SK-N-SH treated with all-trans-retinoic acid at 6 μM for 48 hours (cell line): Measurements from ENCODE around the gene KREMEN1.

Source experiments
- ATAC-seq: fragments of 200-7000 bp; cut with Tn5 transposase; 3 replicates; pipeline ENCODE4 v1.9.1; 2020; ENCODE audit warnings: mild to moderate bottlenecking, moderate library complexity
- ARNTL ChIP-seq: fragments of 450-650 bp; formaldehyde crosslinking; IDR thresholded peaks from 2 replicates; pipeline ENCODE4 v1.5.0; 2020; ENCODE audit warnings: low read depth, mild to moderate bottlenecking, moderate library complexity, borderline replicate concordance
- CSDC2 ChIP-seq: fragments of 250-450 bp; sonication (Bioruptor Pico); IDR thresholded peaks from 2 replicates; pipeline ENCODE4 v1.5.0; 2020; ENCODE audit warnings: mild to moderate bottlenecking, moderate library complexity
- CSRNP3 ChIP-seq: fragments of 250-450 bp; sonication (Bioruptor Pico); IDR thresholded peaks from 2 replicates; pipeline ENCODE4 v1.5.1; 2021; ENCODE audit warnings: mild to moderate bottlenecking, moderate library complexity
- ESRRG ChIP-seq: fragments of 250-450 bp; sonication (Bioruptor Pico); IDR thresholded peaks from 2 replicates; pipeline ENCODE4 v1.6.1; 2021; ENCODE audit warnings: mild to moderate bottlenecking
- ISL1 ChIP-seq: fragments of 250-450 bp; sonication (Bioruptor Pico); IDR thresholded peaks from 2 replicates; pipeline ENCODE4 v2.1.2; 2022; ENCODE audit warnings: mild to moderate bottlenecking, moderate library complexity
- OSR1 ChIP-seq: fragments of 250-450 bp; sonication (Bioruptor Pico); IDR thresholded peaks from 2 replicates; pipeline ENCODE4 v1.8.0; 2022; ENCODE audit warnings: moderate library complexity, mild to moderate bottlenecking, inconsistent platforms
- PPARA ChIP-seq: fragments of 250-450 bp; sonication (Bioruptor Pico); IDR thresholded peaks from 2 replicates; pipeline ENCODE4 v1.5.0; 2020; ENCODE audit warnings: mild to moderate bottlenecking, borderline replicate concordance
- SNAI2 ChIP-seq: fragments of 250-450 bp; sonication (Bioruptor Pico); IDR thresholded peaks from 2 replicates; pipeline ENCODE4 v1.5.0; 2020; ENCODE audit warnings: mild to moderate bottlenecking, moderate library complexity
- TCF4 ChIP-seq: fragments of 250-450 bp; sonication (Bioruptor Pico); IDR thresholded peaks from 2 replicates; pipeline ENCODE4 v1.8.0; 2021; ENCODE audit warnings: mild to moderate bottlenecking, moderate library complexity, borderline replicate concordance
- TOX ChIP-seq: fragments of 250-450 bp; sonication (Bioruptor Pico); IDR thresholded peaks from 2 replicates; pipeline ENCODE4 v1.8.0; 2021; ENCODE audit warnings: mild to moderate bottlenecking, moderate library complexity, borderline replicate concordance
- TSHZ2 ChIP-seq: fragments of 250-450 bp; sonication (Bioruptor Pico); IDR thresholded peaks from 2 replicates; pipeline ENCODE4 v1.5.0; 2020; ENCODE audit warnings: mild to moderate bottlenecking, moderate library complexity
- ZC3H10 ChIP-seq: fragments of 250-450 bp; sonication (Bioruptor Pico); IDR thresholded peaks from 2 replicates; pipeline ENCODE4 v1.5.1; 2021; ENCODE audit warnings: mild to moderate bottlenecking, moderate library complexity
- ZFP3 ChIP-seq: fragments of 250-450 bp; sonication (Bioruptor Pico); IDR thresholded peaks from 2 replicates; pipeline ENCODE4 v1.5.0; 2020; ENCODE audit warnings: mild to moderate bottlenecking, moderate library complexity
- ZFP30 ChIP-seq: fragments of 450-650 bp; formaldehyde crosslinking; IDR thresholded peaks from 2 replicates; pipeline ENCODE4 v1.5.0; 2022; ENCODE audit warnings: mild to moderate bottlenecking, moderate library complexity
- ZNF565 ChIP-seq: fragments of 450-650 bp; formaldehyde crosslinking; conservative IDR thresholded peaks from 2 replicates; pipeline ENCODE4 v1.5.0; 2020; ENCODE audit warnings: low read depth, mild to moderate bottlenecking, moderate library complexity
- ZNF70 ChIP-seq: fragments of 450-650 bp; formaldehyde crosslinking; IDR thresholded peaks from 2 replicates; pipeline ENCODE4 v1.5.0; 2020; ENCODE audit warnings: mild to moderate bottlenecking, moderate library complexity
- ZNF8 ChIP-seq: fragments of 450-650 bp; formaldehyde crosslinking; IDR thresholded peaks from 2 replicates; pipeline ENCODE4 v1.5.0; 2020; ENCODE audit warnings: mild to moderate bottlenecking, moderate library complexity
- TF ChIP-seq, protein P1 (sequence below): fragments of 250-450 bp; sonication (Bioruptor Pico); IDR thresholded peaks from 2 replicates; pipeline ENCODE4 v1.5.1; 2020; ENCODE audit warnings: low read depth, mild to moderate bottlenecking, moderate library complexity
- TF ChIP-seq, protein P2 (sequence below): fragments of 250-450 bp; sonication (Bioruptor Pico); IDR thresholded peaks from 2 replicates; pipeline ENCODE4 v1.8.0; 2021; ENCODE audit warnings: low read depth, mild to moderate bottlenecking, moderate library complexity, borderline replicate concordance
- TF ChIP-seq, protein P3 (sequence below): fragments of 250-450 bp; sonication (Bioruptor Pico); IDR thresholded peaks from 2 replicates; pipeline ENCODE4 v1.8.0; 2020; ENCODE audit warnings: mild to moderate bottlenecking, moderate library complexity, borderline replicate concordance

The KREMEN1 gene, protein sequence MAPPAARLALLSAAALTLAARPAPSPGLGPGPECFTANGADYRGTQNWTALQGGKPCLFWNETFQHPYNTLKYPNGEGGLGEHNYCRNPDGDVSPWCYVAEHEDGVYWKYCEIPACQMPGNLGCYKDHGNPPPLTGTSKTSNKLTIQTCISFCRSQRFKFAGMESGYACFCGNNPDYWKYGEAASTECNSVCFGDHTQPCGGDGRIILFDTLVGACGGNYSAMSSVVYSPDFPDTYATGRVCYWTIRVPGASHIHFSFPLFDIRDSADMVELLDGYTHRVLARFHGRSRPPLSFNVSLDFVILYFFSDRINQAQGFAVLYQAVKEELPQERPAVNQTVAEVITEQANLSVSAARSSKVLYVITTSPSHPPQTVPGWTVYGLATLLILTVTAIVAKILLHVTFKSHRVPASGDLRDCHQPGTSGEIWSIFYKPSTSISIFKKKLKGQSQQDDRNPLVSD

DNA sequence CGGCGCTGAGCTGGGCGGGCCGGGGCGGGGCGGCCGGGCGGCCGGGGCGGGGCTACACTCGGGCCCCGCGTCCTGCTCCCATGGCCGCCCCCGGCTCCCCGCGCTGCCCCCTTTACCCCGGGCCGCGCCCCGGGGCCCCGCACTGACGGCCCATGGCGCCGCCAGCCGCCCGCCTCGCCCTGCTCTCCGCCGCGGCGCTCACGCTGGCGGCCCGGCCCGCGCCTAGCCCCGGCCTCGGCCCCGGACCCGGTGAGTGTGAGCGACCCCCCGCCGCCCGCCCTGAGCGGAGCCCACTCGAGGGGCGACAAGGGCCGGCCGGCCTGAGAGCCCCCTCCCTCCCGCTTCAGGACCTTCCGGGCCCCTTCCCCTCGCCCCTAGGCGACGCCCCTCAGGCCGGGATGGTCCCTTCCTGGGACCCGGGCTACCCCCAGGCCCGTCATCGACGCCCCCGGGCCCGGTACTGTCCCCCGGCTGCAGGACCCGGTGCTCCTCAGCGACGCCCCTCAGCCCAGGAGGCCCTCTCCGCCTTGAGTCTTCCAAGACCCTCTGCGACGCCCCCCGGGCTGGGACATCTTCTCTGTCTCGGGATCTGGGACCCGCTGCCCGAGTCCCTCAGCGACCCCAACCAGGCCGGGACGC is at the start of gene KREMEN1:
KREMEN1 (plus strand) TSS at position 57 of the 639 bp plus-strand sequence; CDS start at position 153, 96 bp downstream.
- ATAC-seq: no peak; the same call in 1 of the 3 replicates
- TF ChIP-seq ZNF565 (CRISPR knock-in tag): no peak
- TF ChIP-seq CSDC2 (CRISPR knock-in tag): no peak
- TF ChIP-seq ZFP3 (CRISPR knock-in tag): no peak
- no peak for TF ChIP-seq OSR1 (CRISPR knock-in tag)
- TF ChIP-seq ZFP30 (CRISPR knock-in tag): no peak
- no peak for TF ChIP-seq CSRNP3 (CRISPR knock-in tag)

DNA sequence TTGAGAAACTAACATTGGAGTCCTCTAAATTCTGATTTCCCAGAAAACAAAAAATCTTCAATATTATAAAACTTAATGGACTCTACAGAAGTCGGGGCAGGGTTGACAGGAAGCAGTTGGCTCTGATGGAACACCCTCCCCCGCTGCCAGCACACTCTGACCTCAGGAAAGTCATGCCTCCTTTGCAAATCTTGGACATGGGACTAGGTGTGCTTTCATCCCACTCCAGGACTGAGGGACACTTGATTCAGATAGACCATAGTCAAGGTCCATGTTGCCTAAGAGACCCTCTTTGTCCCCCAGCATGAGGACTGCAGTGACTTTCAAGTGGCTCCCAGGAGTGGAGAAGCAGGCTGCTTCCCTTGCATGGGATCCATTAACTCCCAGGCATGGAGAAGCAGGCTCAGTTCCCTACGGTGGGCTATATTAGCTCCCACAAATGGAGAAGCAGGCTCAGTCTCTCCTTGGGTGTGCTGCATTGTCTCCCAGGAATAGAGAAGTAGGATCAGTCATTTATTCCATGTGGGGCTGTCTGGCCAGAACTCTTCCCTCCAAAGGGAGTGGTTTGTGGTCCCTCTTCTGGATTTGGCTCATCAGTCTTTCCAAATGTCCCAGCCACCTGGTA is 49.6 kb upstream of the KREMEN1 start:
- TF ChIP-seq, protein P1, sequence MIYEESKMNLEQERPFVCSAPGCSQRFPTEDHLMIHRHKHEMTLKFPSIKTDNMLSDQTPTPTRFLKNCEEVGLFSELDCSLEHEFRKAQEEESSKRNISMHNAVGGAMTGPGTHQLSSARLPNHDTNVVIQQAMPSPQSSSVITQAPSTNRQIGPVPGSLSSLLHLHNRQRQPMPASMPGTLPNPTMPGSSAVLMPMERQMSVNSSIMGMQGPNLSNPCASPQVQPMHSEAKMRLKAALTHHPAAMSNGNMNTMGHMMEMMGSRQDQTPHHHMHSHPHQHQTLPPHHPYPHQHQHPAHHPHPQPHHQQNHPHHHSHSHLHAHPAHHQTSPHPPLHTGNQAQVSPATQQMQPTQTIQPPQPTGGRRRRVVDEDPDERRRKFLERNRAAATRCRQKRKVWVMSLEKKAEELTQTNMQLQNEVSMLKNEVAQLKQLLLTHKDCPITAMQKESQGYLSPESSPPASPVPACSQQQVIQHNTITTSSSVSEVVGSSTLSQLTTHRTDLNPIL: no peak
- TF ChIP-seq OSR1 (CRISPR knock-in tag) (no peak), ZNF565 (CRISPR knock-in tag) (no peak), ESRRG (CRISPR knock-in tag) (no peak), TCF4 (CRISPR knock-in tag) (no peak), SNAI2 (CRISPR knock-in tag) (no peak), CSRNP3 (CRISPR knock-in tag) (no peak)
- TF ChIP-seq, protein P2, sequence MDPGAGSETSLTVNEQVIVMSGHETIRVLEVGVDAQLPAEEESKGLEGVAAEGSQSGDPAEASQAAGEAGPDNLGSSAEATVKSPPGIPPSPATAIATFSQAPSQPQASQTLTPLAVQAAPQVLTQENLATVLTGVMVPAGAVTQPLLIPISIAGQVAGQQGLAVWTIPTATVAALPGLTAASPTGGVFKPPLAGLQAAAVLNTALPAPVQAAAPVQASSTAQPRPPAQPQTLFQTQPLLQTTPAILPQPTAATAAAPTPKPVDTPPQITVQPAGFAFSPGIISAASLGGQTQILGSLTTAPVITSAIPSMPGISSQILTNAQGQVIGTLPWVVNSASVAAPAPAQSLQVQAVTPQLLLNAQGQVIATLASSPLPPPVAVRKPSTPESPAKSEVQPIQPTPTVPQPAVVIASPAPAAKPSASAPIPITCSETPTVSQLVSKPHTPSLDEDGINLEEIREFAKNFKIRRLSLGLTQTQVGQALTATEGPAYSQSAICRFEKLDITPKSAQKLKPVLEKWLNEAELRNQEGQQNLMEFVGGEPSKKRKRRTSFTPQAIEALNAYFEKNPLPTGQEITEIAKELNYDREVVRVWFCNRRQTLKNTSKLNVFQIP (CRISPR knock-in tag): no peak
- TF ChIP-seq, protein P3, sequence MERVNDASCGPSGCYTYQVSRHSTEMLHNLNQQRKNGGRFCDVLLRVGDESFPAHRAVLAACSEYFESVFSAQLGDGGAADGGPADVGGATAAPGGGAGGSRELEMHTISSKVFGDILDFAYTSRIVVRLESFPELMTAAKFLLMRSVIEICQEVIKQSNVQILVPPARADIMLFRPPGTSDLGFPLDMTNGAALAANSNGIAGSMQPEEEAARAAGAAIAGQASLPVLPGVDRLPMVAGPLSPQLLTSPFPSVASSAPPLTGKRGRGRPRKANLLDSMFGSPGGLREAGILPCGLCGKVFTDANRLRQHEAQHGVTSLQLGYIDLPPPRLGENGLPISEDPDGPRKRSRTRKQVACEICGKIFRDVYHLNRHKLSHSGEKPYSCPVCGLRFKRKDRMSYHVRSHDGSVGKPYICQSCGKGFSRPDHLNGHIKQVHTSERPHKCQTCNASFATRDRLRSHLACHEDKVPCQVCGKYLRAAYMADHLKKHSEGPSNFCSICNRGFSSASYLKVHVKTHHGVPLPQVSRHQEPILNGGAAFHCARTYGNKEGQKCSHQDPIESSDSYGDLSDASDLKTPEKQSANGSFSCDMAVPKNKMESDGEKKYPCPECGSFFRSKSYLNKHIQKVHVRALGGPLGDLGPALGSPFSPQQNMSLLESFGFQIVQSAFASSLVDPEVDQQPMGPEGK (CRISPR knock-in tag): no peak
- ATAC-seq: no peak

DNA sequence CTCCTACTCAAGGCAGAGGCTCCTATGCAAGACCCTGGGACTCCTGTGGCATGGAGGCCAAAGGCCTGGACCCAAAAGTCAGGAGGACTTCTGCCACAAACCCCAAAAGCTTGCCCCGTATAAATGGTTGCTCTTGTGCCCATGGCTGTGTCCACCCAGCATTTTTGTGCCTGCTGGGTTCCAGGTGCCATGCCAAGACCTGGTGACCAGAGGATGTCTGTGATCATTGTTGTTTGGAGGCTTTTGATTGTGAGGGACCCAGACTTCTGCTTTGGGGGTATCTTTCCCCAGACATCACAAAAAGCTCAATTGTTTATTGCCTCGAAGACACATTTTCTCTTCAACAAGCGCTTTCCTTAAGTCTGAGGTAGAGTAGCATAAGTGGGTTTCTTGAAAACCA is 46.3 kb upstream of the KREMEN1 start:
- no peak for ATAC-seq
- TF ChIP-seq ISL1 (no peak), TOX (CRISPR knock-in tag) (no peak), ARNTL (CRISPR knock-in tag) (no peak), ZNF70 (CRISPR knock-in tag) (no peak), ZNF8 (CRISPR knock-in tag) (no peak), ESRRG (CRISPR knock-in tag) (no peak), PPARA (CRISPR knock-in tag) (no peak), TCF4 (CRISPR knock-in tag) (no peak), ZC3H10 (CRISPR knock-in tag) (no peak), ZNF565 (CRISPR knock-in tag) (no peak), TSHZ2 (no peak)
- TF ChIP-seq, protein P2 (CRISPR knock-in tag): no peak
- TF ChIP-seq, protein P1: no peak
